Endothelial cell (in vitro differentiated cells): ENCODE measurements around the gene TCN2. TPM values are rescaled to one million over a fixed set of nuclear protein-coding genes. Genes with fewer than 3 reads are reported as not detected.

ENCODE experiments used
- DNase-seq: peaks from one replicate; pipeline ENCODE4 v3.0.0; 2021; ENCODE audit warnings: low spot score
- H3K27ac Mint-ChIP-seq: one replicate; pipeline ENCODE4 v1.8.0; 2021; ENCODE audit warnings: mixed read lengths, inconsistent platforms; ENCODE audit not compliant: unreplicated experiment
- H3K27me3 Mint-ChIP-seq: one replicate; pipeline ENCODE4 v1.8.0; 2021; ENCODE audit warnings: mild to moderate bottlenecking, moderate library complexity, mixed read lengths, inconsistent platforms; ENCODE audit not compliant: unreplicated experiment
- H3K36me3 Mint-ChIP-seq: one replicate; pipeline ENCODE4 v1.8.0; 2021; ENCODE audit warnings: mild to moderate bottlenecking, low read depth, mixed read lengths, inconsistent platforms; ENCODE audit not compliant: unreplicated experiment
- H3K4me1 Mint-ChIP-seq: one replicate; pipeline ENCODE4 v1.8.0; 2021; ENCODE audit warnings: mild to moderate bottlenecking, mixed read lengths, inconsistent platforms; ENCODE audit not compliant: unreplicated experiment
- H3K4me3 Mint-ChIP-seq: one replicate; pipeline ENCODE4 v1.8.0; 2021; ENCODE audit warnings: mild to moderate bottlenecking, mixed read lengths, inconsistent platforms; ENCODE audit not compliant: unreplicated experiment
- H3K9me3 Mint-ChIP-seq: one replicate; pipeline ENCODE4 v1.8.0; 2021; ENCODE audit warnings: mixed read lengths, inconsistent platforms; ENCODE audit not compliant: unreplicated experiment
- total RNA-seq: library from RNA; stranded (reverse); fragmentation: NEBNext Ultra II Directional; extraction: Animal tissue kit (Norgen Biotek cat#: 25700); gene quantifications from one replicate; pipeline ENCODE4 v1.2.1, GENCODE V29; 2021; ENCODE audit not compliant: unreplicated experiment
- TF ChIP-seq, protein P1 (sequence below): fragments of 200-600 bp; sonication (generic); IDR thresholded peaks from one replicate; pipeline ENCODE4 v1.5.0; 2021; ENCODE audit warnings: antibody characterized with exemption; ENCODE audit not compliant: unreplicated experiment

Gene TCN2
- total RNA-seq, 1 donor from 2014 or later, result 59.5 TPM

DNA sequence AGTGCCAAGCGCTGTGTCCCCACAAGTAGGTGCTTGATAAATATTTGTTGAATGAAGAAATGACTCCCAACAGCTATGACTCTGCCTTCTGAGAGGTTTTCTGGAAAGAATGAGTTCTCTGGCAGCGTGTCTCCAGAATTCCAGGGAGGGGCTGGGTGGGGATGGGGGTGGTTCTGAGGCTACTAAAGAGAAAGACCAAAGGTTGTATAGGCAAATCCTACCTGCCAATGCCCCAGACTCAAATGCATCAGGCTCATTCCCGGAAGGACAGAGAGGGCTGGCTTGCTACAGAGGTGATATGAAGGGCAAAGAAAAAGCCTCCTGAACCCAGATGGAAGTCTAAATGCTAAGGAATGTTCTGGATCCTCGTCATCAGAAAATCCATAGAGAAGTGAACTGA, 58.8 kb downstream of the TCN2 start:
- TF ChIP-seq, protein P1, sequence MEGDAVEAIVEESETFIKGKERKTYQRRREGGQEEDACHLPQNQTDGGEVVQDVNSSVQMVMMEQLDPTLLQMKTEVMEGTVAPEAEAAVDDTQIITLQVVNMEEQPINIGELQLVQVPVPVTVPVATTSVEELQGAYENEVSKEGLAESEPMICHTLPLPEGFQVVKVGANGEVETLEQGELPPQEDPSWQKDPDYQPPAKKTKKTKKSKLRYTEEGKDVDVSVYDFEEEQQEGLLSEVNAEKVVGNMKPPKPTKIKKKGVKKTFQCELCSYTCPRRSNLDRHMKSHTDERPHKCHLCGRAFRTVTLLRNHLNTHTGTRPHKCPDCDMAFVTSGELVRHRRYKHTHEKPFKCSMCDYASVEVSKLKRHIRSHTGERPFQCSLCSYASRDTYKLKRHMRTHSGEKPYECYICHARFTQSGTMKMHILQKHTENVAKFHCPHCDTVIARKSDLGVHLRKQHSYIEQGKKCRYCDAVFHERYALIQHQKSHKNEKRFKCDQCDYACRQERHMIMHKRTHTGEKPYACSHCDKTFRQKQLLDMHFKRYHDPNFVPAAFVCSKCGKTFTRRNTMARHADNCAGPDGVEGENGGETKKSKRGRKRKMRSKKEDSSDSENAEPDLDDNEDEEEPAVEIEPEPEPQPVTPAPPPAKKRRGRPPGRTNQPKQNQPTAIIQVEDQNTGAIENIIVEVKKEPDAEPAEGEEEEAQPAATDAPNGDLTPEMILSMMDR, result no peak
- H3K4me3 Mint-ChIP-seq, result peak overlapping the region; percentile 49
- H3K27ac Mint-ChIP-seq, result no peak overlapping the region
- H3K36me3 Mint-ChIP-seq, result peaks cover 21% of the 10 kb centered on the region
- DNase-seq, result no peak
- H3K27me3 Mint-ChIP-seq, result peaks cover 3% of the 10 kb centered on the region
- H3K9me3 Mint-ChIP-seq, result no peaks in the 10 kb centered on the region
- peaks cover 14% of the 10 kb centered on the region for H3K4me1 Mint-ChIP-seq

DNA sequence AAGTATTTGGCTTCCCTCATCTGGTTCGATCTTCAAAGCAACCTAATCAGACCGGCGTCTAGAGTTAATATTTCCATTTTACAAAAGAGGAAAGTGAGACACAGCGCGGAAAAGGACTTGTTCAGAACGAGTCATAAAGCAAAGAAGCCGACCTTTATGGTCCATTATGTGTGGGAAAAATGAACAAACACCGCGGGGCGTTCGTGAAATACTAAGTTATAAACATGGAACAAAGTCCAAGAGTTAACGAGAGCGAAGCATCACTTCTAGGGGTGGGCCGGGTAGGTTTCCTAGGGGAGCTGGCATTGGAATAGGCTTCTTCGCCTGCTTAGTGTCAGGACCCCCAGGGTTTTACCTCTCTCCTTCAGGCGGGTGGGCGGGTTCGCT, 60.1 kb downstream of the TCN2 start:
- TF ChIP-seq, protein P1, result no peak
- DNase-seq, result no peak
- Mint-ChIP-seq H3K4me3 (peak overlapping the region; percentile 95), H3K9me3 (no peaks in the 10 kb centered on the region), H3K4me1 (peaks cover 14% of the 10 kb centered on the region), H3K27me3 (peaks cover 3% of the 10 kb centered on the region), H3K27ac (peak overlapping the region; percentile 89), H3K36me3 (peaks cover 21% of the 10 kb centered on the region)

- Mint-ChIP-seq H3K4me3 (peak within 1 kb of the TSS; percentile 95), H3K27ac (peak within 1 kb of the TSS; percentile 89), H3K27me3 (peaks cover 3% of the 10 kb centered on the region), H3K9me3 (no peaks in the 10 kb centered on the region), H3K36me3 (peaks cover 20% of the 10 kb centered on the region), H3K4me1 (peaks cover 14% of the 10 kb centered on the region)
- TF ChIP-seq, protein P1, result peak; percentile 53
- DNase-seq, result peak; percentile 98
Observed at GRCh38 chr22:30667494-30668385, 60.8 kb downstream of the TCN2 start, which contains the start of gene DUSP18. Gene DUSP18 (minus strand): TSS chr22:30667875. CDS start chr22:30664003, 3,872 bp downstream.

DNA sequence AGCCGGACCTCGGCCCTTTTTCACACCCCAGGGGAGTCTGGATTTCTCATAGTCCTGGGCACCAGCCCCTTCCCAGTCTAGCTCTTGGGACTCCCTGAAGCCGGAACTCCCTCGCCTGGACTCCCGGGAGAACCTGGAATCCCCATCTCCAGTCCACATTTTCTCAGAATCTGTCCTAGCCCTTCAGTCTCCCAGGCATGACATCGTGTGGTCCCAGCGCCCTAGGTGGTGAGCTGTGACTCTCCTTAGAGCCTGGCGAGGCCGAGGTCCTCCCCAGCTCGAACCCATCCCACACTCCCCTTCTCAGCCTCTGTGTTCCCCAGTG, 61.4 kb downstream of the TCN2 start:
- peak; percentile 8 for DNase-seq
- H3K9me3 Mint-ChIP-seq, result no peaks in the 10 kb centered on the region
- peaks cover 14% of the 10 kb centered on the region for H3K4me1 Mint-ChIP-seq
- H3K36me3 Mint-ChIP-seq, result peaks cover 14% of the 10 kb centered on the region
- H3K27ac Mint-ChIP-seq, result peak overlapping the region; percentile 76
- TF ChIP-seq, protein P1, result no peak
- H3K4me3 Mint-ChIP-seq, result peak overlapping the region; percentile 95
- peaks cover 3% of the 10 kb centered on the region for H3K27me3 Mint-ChIP-seq

GRCh38 chr22:30671071-30671470, 64.1 kb downstream of the TCN2 start:
- no peak for DNase-seq
- TF ChIP-seq, protein P1, result no peak
- H3K4me3 Mint-ChIP-seq, result no peak overlapping the region
- peaks cover 6% of the 10 kb centered on the region for H3K27me3 Mint-ChIP-seq
- H3K36me3 Mint-ChIP-seq, result peaks cover 4% of the 10 kb centered on the region
- no peaks in the 10 kb centered on the region for H3K9me3 Mint-ChIP-seq
- peaks cover 18% of the 10 kb centered on the region for H3K4me1 Mint-ChIP-seq
- H3K27ac Mint-ChIP-seq, result no peak overlapping the region
